Measurements from ENCODE around the gene RNF11.
"Not testable (repeated sequence)": the region's sequence is repeated elsewhere in the genome, so short reads cannot be mapped to it uniquely, and the experiment has no call there.

Gene RNF11

GRCh38 chr1:51249445-51249844 lies 13.4 kb downstream of the RNF11 start:
- no peak overlapping the region for H3K4me3 ChIP-seq (ENCODE audit: low read length)
- no peak overlapping the region for H3K9ac ChIP-seq (ENCODE audit: low read length)
- H3K36me3 ChIP-seq (ENCODE audit: control insufficient read depth, insufficient read depth, low read length): no peaks in the 10 kb centered on the region
- peaks cover 11% of the 10 kb centered on the region for H3K4me1 ChIP-seq (ENCODE audit: control insufficient read depth, insufficient read depth, low read length)
- H3K9me3 ChIP-seq (ENCODE audit: control insufficient read depth, low read length): no peaks in the 10 kb centered on the region
- H3K27me3 ChIP-seq (ENCODE audit: control insufficient read depth, insufficient read depth, low read length): no peaks in the 10 kb centered on the region

GRCh38 chr1:51250729-51251128 lies 14.7 kb downstream of the RNF11 start:
- H3K27me3 ChIP-seq (ENCODE audit: control insufficient read depth, insufficient read depth, low read length); H3K4me3 ChIP-seq (ENCODE audit: low read length); H3K36me3 ChIP-seq (ENCODE audit: control insufficient read depth, insufficient read depth, low read length); H3K9me3 ChIP-seq (ENCODE audit: control insufficient read depth, low read length); H3K9ac ChIP-seq (ENCODE audit: low read length): not testable (repeated sequence)
- H3K4me1 ChIP-seq (ENCODE audit: control insufficient read depth, insufficient read depth, low read length): peaks cover 11% of the 10 kb centered on the region

- H3K9me3 ChIP-seq (ENCODE audit: control insufficient read depth, low read length); H3K36me3 ChIP-seq (ENCODE audit: control insufficient read depth, insufficient read depth, low read length); H3K4me3 ChIP-seq (ENCODE audit: low read length); H3K9ac ChIP-seq (ENCODE audit: low read length); H3K27me3 ChIP-seq (ENCODE audit: control insufficient read depth, insufficient read depth, low read length): not testable (repeated sequence)
- peaks cover 11% of the 10 kb centered on the region for H3K4me1 ChIP-seq (ENCODE audit: control insufficient read depth, insufficient read depth, low read length)
These were observed 15.1 kb downstream of the RNF11 start for GRCh38 chr1:51251165-51251564.

GRCh38 chr1:51252366-51252765 lies 16.3 kb downstream of the RNF11 start:
- H3K27me3 ChIP-seq (ENCODE audit: control insufficient read depth, insufficient read depth, low read length): no peaks in the 10 kb centered on the region
- peaks cover 4% of the 10 kb centered on the region for H3K4me1 ChIP-seq (ENCODE audit: control insufficient read depth, insufficient read depth, low read length)
- no peak overlapping the region for H3K4me3 ChIP-seq (ENCODE audit: low read length)
- H3K9me3 ChIP-seq (ENCODE audit: control insufficient read depth, low read length): no peaks in the 10 kb centered on the region
- H3K36me3 ChIP-seq (ENCODE audit: control insufficient read depth, insufficient read depth, low read length): no peaks in the 10 kb centered on the region
- H3K9ac ChIP-seq (ENCODE audit: low read length): no peak overlapping the region

- Histone ChIP-seq H3K27me3 (ENCODE audit: control insufficient read depth, insufficient read depth, low read length) (no peaks in the 10 kb centered on the region), H3K9me3 (ENCODE audit: control insufficient read depth, low read length) (no peaks in the 10 kb centered on the region), H3K4me3 (ENCODE audit: low read length) (no peak overlapping the region), H3K4me1 (ENCODE audit: control insufficient read depth, insufficient read depth, low read length) (no peaks in the 10 kb centered on the region), H3K9ac (ENCODE audit: low read length) (no peak overlapping the region), H3K36me3 (ENCODE audit: control insufficient read depth, insufficient read depth, low read length) (no peaks in the 10 kb centered on the region)
These were observed 17.6 kb downstream of the RNF11 start for GRCh38 chr1:51253691-51254090.

GRCh38 chr1:51255331-51255730 lies 19.3 kb downstream of the RNF11 start:
- Histone ChIP-seq H3K9me3 (ENCODE audit: control insufficient read depth, low read length) (no peaks in the 10 kb centered on the region), H3K4me1 (ENCODE audit: control insufficient read depth, insufficient read depth, low read length) (no peaks in the 10 kb centered on the region), H3K4me3 (ENCODE audit: low read length) (no peak overlapping the region), H3K36me3 (ENCODE audit: control insufficient read depth, insufficient read depth, low read length) (no peaks in the 10 kb centered on the region), H3K9ac (ENCODE audit: low read length) (no peak overlapping the region), H3K27me3 (ENCODE audit: control insufficient read depth, insufficient read depth, low read length) (no peaks in the 10 kb centered on the region)

- H3K36me3 ChIP-seq (ENCODE audit: control insufficient read depth, insufficient read depth, low read length): no peaks in the 10 kb centered on the region
- H3K9me3 ChIP-seq (ENCODE audit: control insufficient read depth, low read length): no peaks in the 10 kb centered on the region
- peaks cover 4% of the 10 kb centered on the region for H3K4me1 ChIP-seq (ENCODE audit: control insufficient read depth, insufficient read depth, low read length)
- no peak overlapping the region for H3K9ac ChIP-seq (ENCODE audit: low read length)
- H3K27me3 ChIP-seq (ENCODE audit: control insufficient read depth, insufficient read depth, low read length): no peaks in the 10 kb centered on the region
- no peak overlapping the region for H3K4me3 ChIP-seq (ENCODE audit: low read length)
These were observed 27.2 kb downstream of the RNF11 start for GRCh38 chr1:51263147-51263877.

GRCh38 chr1:51264451-51264850 lies 28.4 kb downstream of the RNF11 start:
- Histone ChIP-seq H3K27me3 (ENCODE audit: control insufficient read depth, insufficient read depth, low read length) (no peaks in the 10 kb centered on the region), H3K36me3 (ENCODE audit: control insufficient read depth, insufficient read depth, low read length) (no peaks in the 10 kb centered on the region), H3K4me1 (ENCODE audit: control insufficient read depth, insufficient read depth, low read length) (peaks cover 4% of the 10 kb centered on the region), H3K4me3 (ENCODE audit: low read length) (no peak overlapping the region), H3K9me3 (ENCODE audit: control insufficient read depth, low read length) (no peaks in the 10 kb centered on the region), H3K9ac (ENCODE audit: low read length) (no peak overlapping the region)

GRCh38 chr1:51265618-51266017 lies 29.5 kb downstream of the RNF11 start:
- Histone ChIP-seq H3K27me3 (ENCODE audit: control insufficient read depth, insufficient read depth, low read length) (no peaks in the 10 kb centered on the region), H3K4me1 (ENCODE audit: control insufficient read depth, insufficient read depth, low read length) (peaks cover 4% of the 10 kb centered on the region), H3K9me3 (ENCODE audit: control insufficient read depth, low read length) (no peaks in the 10 kb centered on the region), H3K9ac (ENCODE audit: low read length) (no peak overlapping the region), H3K36me3 (ENCODE audit: control insufficient read depth, insufficient read depth, low read length) (no peaks in the 10 kb centered on the region), H3K4me3 (ENCODE audit: low read length) (no peak overlapping the region)

GRCh38 chr1:51266181-51266580 lies 30.1 kb downstream of the RNF11 start:
- Histone ChIP-seq H3K9me3 (ENCODE audit: control insufficient read depth, low read length) (no peaks in the 10 kb centered on the region), H3K9ac (ENCODE audit: low read length) (no peak overlapping the region), H3K4me1 (ENCODE audit: control insufficient read depth, insufficient read depth, low read length) (peaks cover 4% of the 10 kb centered on the region), H3K4me3 (ENCODE audit: low read length) (no peak overlapping the region), H3K36me3 (ENCODE audit: control insufficient read depth, insufficient read depth, low read length) (no peaks in the 10 kb centered on the region), H3K27me3 (ENCODE audit: control insufficient read depth, insufficient read depth, low read length) (no peaks in the 10 kb centered on the region)

GRCh38 chr1:51266791-51267190 lies 30.7 kb downstream of the RNF11 start:
- Histone ChIP-seq H3K9ac (ENCODE audit: low read length) (no peak overlapping the region), H3K36me3 (ENCODE audit: control insufficient read depth, insufficient read depth, low read length) (no peaks in the 10 kb centered on the region), H3K27me3 (ENCODE audit: control insufficient read depth, insufficient read depth, low read length) (no peaks in the 10 kb centered on the region), H3K9me3 (ENCODE audit: control insufficient read depth, low read length) (no peaks in the 10 kb centered on the region), H3K4me1 (ENCODE audit: control insufficient read depth, insufficient read depth, low read length) (no peaks in the 10 kb centered on the region), H3K4me3 (ENCODE audit: low read length) (no peak overlapping the region)

- Histone ChIP-seq H3K9me3 (ENCODE audit: control insufficient read depth, low read length) (no peaks in the 10 kb centered on the region), H3K4me3 (ENCODE audit: low read length) (no peak overlapping the region), H3K4me1 (ENCODE audit: control insufficient read depth, insufficient read depth, low read length) (no peaks in the 10 kb centered on the region), H3K36me3 (ENCODE audit: control insufficient read depth, insufficient read depth, low read length) (no peaks in the 10 kb centered on the region), H3K9ac (ENCODE audit: low read length) (no peak overlapping the region), H3K27me3 (ENCODE audit: control insufficient read depth, insufficient read depth, low read length) (no peaks in the 10 kb centered on the region)
These were observed 32.6 kb downstream of the RNF11 start for GRCh38 chr1:51268634-51269033.

GRCh38 chr1:51270751-51271150 lies 34.7 kb downstream of the RNF11 start:
- H3K9me3 ChIP-seq (ENCODE audit: control insufficient read depth, low read length): no peaks in the 10 kb centered on the region
- no peaks in the 10 kb centered on the region for H3K4me1 ChIP-seq (ENCODE audit: control insufficient read depth, insufficient read depth, low read length)
- no peaks in the 10 kb centered on the region for H3K27me3 ChIP-seq (ENCODE audit: control insufficient read depth, insufficient read depth, low read length)
- H3K9ac ChIP-seq (ENCODE audit: low read length): no peak overlapping the region
- no peak overlapping the region for H3K4me3 ChIP-seq (ENCODE audit: low read length)
- no peaks in the 10 kb centered on the region for H3K36me3 ChIP-seq (ENCODE audit: control insufficient read depth, insufficient read depth, low read length)
